Measurements from ENCODE around the gene GADL1.

The GADL1 gene

GRCh38 chr3:30776186-30776815 lies 118.2 kb downstream of the GADL1 start:
- no peak overlapping the region for H3K4me3 ChIP-seq (ENCODE audit: low read depth, low read length)
- in situ Hi-C loops (cut with HindIII; ENCODE audit: low sequenced_read_pairs) = no loop called here
- TF ChIP-seq CTCF (IDR thresholded peaks at IDR 0.05; ENCODE audit: low read depth, low read length, missing control alignments) = no peak
- no peak for DNase-seq (ENCODE audit: low read depth)

- in situ Hi-C loops (cut with HindIII; ENCODE audit: low sequenced_read_pairs) = no loop called here
- no peak for DNase-seq (ENCODE audit: low read depth)
- no peak for TF ChIP-seq CTCF (IDR thresholded peaks at IDR 0.05; ENCODE audit: low read depth, low read length, missing control alignments)
- H3K4me3 ChIP-seq (ENCODE audit: low read depth, low read length) = no peak overlapping the region
These were observed 119.4 kb downstream of the GADL1 start for GRCh38 chr3:30775040-30775439.

DNA sequence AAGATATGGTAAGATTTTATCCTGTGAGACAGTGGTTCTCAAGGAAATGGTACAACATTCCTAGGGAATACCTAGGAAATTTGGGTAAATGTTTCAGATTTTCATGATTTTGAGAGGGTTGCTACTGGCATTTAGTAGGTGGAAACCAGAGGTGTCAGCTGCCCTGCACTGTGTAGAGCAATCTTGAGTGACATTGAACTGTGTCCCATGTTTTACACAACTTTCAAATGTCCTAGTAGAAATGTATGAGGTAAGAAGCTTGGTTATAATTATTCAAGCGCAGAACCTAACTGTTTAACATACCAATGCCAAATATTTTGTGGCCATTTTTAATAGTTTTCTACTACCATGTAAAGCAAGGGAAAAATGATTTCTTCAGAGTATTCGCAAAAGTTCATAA lies 120.4 kb downstream of the GADL1 start:
- no peak for DNase-seq (ENCODE audit: low read depth)
- H3K4me3 ChIP-seq (ENCODE audit: low read depth, low read length) = no peak overlapping the region
- in situ Hi-C loops (cut with HindIII; ENCODE audit: low sequenced_read_pairs) = loop anchor here (25.0 kb wide), 1 partner anchor 363 kb away; no protein-coding TSS in a partner anchor
- TF ChIP-seq CTCF (IDR thresholded peaks at IDR 0.05; ENCODE audit: low read depth, low read length, missing control alignments) = no peak

- in situ Hi-C loops (cut with HindIII; ENCODE audit: low sequenced_read_pairs) = loop anchor here (25.0 kb wide), 1 partner anchor 367 kb away; no protein-coding TSS in a partner anchor
- peak; percentile 68 for DNase-seq (ENCODE audit: low read depth)
- no peak for TF ChIP-seq CTCF (IDR thresholded peaks at IDR 0.05; ENCODE audit: low read depth, low read length, missing control alignments)
- H3K4me3 ChIP-seq (ENCODE audit: low read depth, low read length) = no peak overlapping the region
These were observed 124.1 kb downstream of the GADL1 start for GRCh38 chr3:30770387-30770786.

GRCh38 chr3:30768703-30769550 lies 125.5 kb downstream of the GADL1 start:
- in situ Hi-C loops (cut with HindIII; ENCODE audit: low sequenced_read_pairs) = loop anchor here (25.0 kb wide), 1 partner anchor 368 kb away; no protein-coding TSS in a partner anchor
- TF ChIP-seq CTCF (IDR thresholded peaks at IDR 0.05; ENCODE audit: low read depth, low read length, missing control alignments) = peak; percentile 86
- DNase-seq (ENCODE audit: low read depth) = peak; percentile 56
- no peak overlapping the region for H3K4me3 ChIP-seq (ENCODE audit: low read depth, low read length)

DNA sequence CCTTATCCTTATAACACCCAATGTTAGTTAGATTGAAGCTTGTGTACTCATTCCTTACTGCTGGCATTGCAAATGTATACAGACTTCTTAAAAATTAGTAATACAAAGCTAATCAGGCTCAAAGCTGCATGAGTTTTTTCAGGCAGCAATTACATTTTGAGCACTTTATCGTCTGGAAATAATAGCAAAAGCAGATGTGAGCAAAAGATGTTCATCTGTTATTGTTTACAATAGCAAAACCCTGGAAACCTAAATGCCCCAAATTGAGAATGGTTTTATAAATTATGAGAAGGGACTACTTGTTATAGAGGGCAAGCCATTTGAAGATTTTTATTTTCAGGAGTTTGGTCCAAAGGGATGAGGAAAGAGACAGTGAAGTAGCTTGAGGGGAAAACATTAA lies 126.4 kb downstream of the GADL1 start:
- no peak overlapping the region for H3K4me3 ChIP-seq (ENCODE audit: low read depth, low read length)
- no peak for DNase-seq (ENCODE audit: low read depth)
- no peak for TF ChIP-seq CTCF (IDR thresholded peaks at IDR 0.05; ENCODE audit: low read depth, low read length, missing control alignments)
- in situ Hi-C loops (cut with HindIII; ENCODE audit: low sequenced_read_pairs) = loop anchor here (25.0 kb wide), 1 partner anchor 369 kb away; no protein-coding TSS in a partner anchor
